H54 (cell line): Measurements from ENCODE around the gene GPC5.

Source experiments
- DNase-seq: peaks from one replicate; pipeline ENCODE4 v3.0.0; 2011; ENCODE audit warnings: low spot score, mixed read lengths; ENCODE audit not compliant: insufficient read length
- FAIRE-seq: peaks from 3 replicates; lab custom pipeline; 2011; peaks lifted over from hg19 to GRCh38; lab: Jason Lieb, UNC
- POLR2A ChIP-seq: IDR thresholded peaks from 2 replicates; pipeline ENCODE4 v1.6.1; 2011; ENCODE audit warnings: low read depth, mild to moderate bottlenecking, low read length

The GPC5 gene

DNA sequence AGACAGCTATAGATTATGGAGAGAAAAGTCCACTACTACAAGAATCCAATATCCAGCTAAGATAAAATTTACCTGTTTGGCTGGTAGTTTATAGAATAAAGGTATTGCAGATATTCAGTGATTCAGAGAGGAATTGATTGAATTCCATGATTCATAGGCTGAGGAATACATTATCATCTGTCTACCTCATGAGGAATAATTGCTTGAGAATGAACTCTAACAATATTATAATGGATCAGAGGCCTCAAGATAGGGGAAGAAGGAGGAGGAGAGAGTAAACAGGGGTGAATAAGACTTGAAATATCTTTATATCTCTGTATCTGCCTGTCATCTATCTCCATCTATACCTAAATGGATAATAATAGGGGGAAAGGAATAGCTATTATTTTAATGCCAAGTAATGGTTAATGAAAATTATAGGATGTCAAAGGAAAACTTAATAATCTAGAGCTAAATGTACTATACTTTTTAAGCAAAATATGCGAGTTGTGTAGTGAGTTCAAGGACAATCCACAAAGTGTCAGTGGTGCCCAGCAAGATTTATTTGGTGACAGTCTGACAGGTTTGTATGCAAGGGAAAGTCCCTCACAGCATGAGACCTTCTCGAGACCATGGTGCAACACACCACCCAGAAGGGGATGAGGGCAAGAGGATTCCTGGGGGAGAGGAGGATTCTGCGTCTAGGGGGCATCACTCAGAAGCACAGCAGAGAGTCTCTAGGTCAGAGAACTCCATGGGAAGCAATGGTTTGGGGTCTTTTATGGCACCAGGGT lies 224.5 kb downstream of the GPC5 start:
- DNase-seq (no peak), FAIRE-seq (no peak)
- no peak for TF ChIP-seq POLR2A

DNA sequence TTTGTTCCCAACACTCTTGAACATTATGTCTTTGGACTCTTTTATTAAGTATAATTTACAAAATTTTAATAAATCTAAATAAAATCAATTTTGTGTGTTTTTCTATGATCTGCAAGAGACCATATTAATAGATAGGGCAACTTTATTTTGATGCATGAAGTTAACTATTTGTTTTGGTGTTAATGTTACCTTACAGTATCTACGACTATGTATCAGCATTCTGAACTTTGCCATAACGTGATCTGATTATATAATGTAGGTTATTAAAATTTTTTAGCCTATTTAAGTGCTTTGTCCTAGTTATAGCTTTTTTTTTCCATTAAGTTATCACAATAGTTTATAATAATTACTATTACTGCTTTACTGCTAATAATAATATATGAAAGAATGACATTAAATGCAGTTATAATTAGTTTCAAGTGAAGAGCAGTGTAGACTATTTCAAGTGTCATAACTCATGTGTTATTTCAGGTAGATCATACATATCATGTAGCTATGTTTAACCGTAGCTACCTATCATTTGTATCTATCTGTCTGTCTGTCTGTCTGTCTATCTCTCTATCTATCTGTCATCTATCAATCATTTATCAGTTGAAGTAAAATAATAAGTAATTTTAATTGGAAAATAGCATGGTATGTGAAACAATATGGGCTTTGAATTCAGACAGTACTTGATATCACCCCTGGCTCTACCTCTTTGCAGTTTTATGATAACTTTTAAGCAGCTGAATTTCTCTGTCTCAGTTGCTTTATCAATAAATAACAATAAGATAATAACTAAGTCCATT lies 229.7 kb downstream of the GPC5 start:
- DNase-seq (no peak), FAIRE-seq (no peak)

DNA sequence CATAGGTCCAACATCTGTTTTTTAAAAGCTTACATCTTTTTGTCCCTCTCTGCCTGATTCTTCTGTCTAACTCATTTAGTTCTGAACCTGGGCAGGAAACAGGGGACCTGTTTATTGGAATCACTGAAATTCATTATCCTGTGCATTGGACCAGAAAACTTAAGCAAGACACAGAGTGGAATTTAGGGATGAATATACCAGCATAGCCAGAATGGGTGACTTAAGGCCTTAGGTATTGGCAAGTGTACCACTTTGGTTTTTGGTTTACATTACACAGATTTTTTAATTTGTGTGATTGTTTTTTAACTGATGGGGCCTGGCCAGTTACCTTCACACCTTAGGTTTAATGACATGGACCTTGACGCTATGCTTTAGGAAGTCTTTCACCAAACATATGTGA lies 232.5 kb downstream of the GPC5 start:
- DNase-seq (no peak), FAIRE-seq (no peak)
- TF ChIP-seq POLR2A = no peak

More for the DNA sequence above, 229.7 kb downstream of the GPC5 start:
- no peak for TF ChIP-seq POLR2A

DNA sequence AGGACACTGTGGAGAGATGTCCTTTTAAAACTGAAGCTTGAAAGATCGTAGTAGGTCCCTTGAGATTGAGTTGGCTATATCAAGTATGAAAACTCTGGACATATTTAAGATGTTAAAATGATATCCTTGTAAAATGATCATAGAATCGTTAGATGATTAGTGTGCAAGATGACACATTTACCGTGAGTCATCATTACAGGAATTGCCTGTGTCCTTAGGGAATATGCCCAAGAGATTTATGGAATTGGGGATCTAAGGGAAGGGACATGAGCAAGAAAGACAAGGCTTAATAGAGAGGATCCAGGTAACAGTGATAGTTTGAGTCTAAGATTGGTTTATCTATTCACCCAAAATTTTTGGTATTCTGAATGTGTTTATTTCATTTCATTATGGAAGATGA lies 233.7 kb downstream of the GPC5 start:
- no peak for DNase-seq
- TF ChIP-seq POLR2A = no peak
- FAIRE-seq = no peak

DNA sequence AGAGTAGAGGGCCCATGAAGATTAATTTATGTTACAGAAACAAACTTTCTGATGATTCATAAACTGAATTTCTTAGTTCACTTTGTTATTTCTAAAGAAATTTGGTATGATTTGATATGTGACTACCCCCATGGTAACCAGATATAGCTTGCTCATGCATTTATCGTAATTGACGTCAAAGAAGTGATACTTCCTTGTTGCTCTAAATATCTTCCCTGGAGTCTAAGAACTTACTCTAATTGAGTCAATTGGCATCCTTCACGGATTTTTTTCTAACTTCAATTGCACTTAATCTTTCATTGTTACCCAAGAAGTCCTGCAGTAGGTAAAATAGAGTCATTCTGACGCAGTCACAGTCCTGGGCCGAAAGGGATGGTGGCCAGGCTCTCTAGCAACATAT lies 240.9 kb downstream of the GPC5 start:
- DNase-seq (no peak), FAIRE-seq (no peak)
- TF ChIP-seq POLR2A = no peak

DNA sequence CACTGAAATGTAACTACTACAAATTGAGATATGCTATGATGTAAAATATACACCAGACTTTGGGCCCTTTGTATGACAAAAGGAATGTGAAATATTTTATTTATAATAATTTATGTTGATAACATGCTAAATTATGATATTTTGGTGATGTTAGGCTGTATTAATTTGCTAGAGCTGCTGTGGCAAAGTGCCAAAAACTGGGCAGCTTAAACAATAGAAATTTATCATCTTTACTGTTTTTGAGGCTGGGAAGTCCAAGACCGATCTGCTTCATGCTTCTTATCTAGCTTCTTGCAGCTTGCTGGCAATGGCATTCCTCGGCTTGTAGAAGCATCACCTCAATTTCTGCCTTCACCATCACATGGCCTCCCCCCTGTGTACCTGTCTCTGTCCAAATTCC lies 245.0 kb downstream of the GPC5 start:
- FAIRE-seq (no peak), DNase-seq (no peak)
- no peak for TF ChIP-seq POLR2A

DNA sequence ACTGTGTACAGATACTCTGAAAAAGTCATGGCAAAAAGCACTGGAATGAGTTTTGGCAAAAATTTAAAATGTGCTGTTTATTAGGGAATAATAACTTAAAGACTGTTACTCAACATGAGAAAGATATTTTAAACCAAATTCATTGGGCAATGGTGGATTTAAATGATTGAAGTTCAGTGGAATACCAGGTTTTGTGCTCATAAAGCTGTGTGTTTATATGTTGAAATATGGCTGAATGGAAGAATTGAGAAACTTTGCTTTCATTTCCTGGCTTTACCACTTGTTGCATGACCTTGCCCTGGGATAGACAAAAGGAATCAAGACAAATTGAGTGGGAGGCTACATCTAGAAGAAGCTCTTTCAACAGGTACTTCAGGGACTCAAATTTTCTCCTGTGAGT lies 246.4 kb downstream of the GPC5 start:
- TF ChIP-seq POLR2A = no peak
- no peak for FAIRE-seq
- no peak for DNase-seq

DNA sequence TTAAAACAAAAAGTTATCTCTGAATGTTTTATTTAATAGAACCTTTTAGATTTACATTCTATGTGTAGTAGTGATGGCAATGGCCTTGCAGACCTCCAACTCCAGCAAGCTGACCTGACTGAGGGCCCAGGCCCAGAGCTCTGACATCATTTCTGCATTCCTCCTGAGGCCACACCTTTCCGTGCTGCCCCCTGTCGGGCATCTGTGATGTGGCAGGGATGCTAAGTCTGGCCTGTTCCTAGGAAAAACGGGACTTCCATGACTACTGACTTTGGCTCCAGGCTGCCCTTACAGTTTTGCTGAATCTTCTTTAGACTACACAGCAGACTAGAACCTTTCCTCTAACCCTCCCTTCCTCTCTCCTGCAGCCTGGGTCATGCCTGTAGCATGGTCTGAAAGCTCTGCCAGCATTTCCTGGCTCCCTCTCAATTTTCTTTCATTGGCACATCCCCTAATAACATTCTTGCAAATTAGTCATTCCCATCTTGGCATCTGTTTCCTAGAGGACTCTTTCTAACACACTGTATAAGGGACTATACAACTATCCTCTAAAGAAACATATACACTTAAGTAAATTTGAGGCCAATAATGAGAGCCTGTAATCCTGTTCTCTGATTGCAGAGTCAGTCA lies 249.1 kb downstream of the GPC5 start:
- TF ChIP-seq POLR2A = no peak
- peak; percentile 78 for FAIRE-seq
- DNase-seq = peak; percentile 23

DNA sequence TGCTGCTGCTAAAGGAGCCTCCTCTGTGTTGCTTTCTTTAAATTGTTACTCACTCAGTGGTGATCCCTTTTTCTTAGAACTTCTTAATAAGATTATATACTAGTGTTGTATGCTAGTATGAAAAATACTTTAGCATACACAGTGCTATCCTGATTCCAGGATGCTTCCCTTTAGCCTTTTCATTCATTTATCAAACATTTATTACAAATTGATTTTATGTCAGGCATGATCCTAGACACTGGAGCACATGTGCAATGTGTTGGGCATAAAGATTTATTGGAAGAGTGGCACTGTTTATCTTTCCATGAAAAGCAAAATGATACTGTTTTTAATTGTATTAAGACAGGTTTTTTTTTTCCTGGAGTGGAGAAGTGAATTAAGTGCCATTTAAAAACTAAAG lies 249.6 kb downstream of the GPC5 start:
- no peak for TF ChIP-seq POLR2A
- FAIRE-seq (no peak), DNase-seq (no peak)

DNA sequence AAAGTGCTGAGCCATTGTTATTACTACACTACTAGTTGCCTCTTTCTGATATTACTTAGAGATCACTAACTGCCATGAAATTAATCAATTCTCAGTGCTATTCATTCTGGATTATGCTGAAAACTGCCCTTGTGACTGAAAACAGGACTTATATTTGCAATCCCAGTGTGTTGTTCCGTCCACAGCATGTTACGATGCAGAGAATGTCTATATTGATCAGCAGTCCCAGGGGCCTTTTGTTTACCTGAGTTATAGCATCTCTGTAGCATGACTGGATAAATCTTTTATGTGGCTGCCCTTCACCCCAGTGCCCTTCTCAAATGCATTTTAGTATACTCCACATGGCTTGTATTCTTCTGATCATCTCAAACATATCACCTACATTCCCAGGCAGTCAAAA lies 251.0 kb downstream of the GPC5 start:
- no peak for FAIRE-seq
- no peak for DNase-seq
- TF ChIP-seq POLR2A = no peak

DNA sequence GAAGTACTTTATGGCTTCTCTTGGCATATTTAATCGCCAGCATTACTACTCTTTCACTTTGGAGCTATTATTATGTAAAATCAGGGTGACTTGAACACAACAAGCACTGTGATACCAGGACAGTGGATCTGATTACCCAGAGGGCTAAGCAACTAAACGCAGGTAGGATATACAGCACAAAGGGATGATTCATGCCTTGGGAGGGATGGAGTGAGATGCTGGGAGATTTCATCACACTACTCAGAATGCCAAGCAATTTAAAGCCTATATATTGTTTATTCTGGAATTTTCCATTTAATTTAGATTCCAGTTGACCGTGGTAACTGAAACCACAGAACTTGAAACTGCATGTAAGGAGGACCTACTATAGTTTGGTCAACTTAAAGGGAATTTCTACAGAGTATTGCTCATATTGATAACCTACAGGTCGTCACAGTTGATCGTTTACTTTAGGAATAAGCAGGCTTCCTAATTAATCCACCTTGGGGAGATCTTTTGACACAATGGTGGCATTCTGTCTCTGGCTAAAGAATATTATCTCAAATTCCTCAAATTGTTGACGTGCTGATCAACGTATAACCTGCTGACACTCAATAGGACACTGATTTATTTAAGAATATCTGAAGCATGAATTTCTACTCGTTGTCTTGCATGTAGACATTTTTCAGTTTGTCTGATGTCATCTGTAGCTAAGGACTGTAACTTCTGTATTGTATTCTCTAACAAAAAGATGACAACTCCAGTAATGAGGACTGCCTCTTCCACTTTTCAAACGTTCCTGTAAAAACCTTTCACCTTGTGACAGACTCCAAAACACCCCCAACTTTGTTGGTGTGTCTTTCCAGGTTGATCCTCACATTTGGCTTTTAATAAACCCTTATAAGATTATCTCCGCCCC lies 254.2 kb downstream of the GPC5 start:
- no peak for DNase-seq
- no peak for TF ChIP-seq POLR2A
- no peak for FAIRE-seq

DNA sequence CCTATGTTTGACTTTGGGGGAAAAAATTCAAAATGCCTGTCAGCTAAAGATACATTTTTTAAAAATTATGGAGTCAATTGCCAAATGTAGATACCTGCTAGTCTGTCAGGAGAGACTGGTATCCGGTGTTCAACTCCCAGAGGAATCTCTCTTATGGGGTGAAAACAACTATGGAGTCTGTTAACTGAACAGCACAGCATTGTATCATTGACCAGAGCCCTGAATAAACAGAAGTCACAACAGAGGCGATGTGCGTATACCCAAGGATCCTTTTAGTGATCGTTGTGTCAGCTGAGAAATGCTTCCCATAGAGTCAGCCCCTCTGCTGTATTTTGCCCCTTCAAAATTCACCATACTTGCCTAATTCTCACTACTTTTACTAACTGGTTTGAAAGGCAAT lies 257.3 kb downstream of the GPC5 start:
- FAIRE-seq (no peak), DNase-seq (no peak)
- no peak for TF ChIP-seq POLR2A

DNA sequence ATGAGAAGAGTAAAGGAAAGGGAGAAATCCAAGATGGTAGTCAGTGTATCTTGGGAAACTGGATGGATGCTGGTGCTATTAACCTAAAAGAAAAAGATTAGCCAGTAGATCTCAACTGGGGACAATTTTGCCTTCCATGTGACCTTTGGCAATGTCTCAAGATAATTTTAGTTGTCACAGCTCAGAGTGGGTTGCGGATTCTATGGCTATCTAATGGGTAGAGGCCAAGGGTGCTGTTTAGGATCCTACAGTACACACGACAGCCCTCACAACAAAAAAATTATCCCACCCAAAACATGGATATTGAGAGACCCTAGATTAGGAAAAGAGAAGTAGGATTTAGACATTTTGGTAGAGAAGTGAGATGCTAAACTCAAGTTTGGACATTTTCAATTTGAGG lies 258.9 kb downstream of the GPC5 start:
- no peak for DNase-seq
- no peak for TF ChIP-seq POLR2A
- no peak for FAIRE-seq
